Breast epithelium (tissue), 4 donors: ENCODE results near the gene CDC5L. TPM values are rescaled to one million over a fixed set of nuclear protein-coding genes. Genes with fewer than 3 reads are reported as not detected.

Source experiments
- DNase-seq, 2 donors: peaks; one replicate each; pipeline ENCODE4 v3.0.0-alpha.2; 2019; ENCODE audit warnings: low spot score in 2 of 2
- H3K27ac ChIP-seq, 2 donors: fragments of 200-600 bp; sonication (generic) in 1 of 2; one replicate each; pipeline ENCODE4 v1.5.1; 2016 to 2019; ENCODE audit warnings: mild to moderate bottlenecking in 1 of 2
- H3K27me3 ChIP-seq, 2 donors: fragments of 200-600 bp; sonication (generic) in 1 of 2; one replicate each; pipeline versions ENCODE4 v1.5.1 to v1.6.0; 2017 to 2019; ENCODE audit warnings: control low read depth in 1 of 2, mild to moderate bottlenecking in 1 of 2
- H3K36me3 ChIP-seq: fragments of 200-600 bp; one replicate; pipeline ENCODE4 v1.5.1; 2019
- H3K4me1 ChIP-seq, 2 donors: fragments of 200-600 bp; sonication (generic); one replicate each; pipeline ENCODE4 v1.5.1; 2016 to 2019; ENCODE audit warnings: control low read depth in 1 of 2
- H3K4me3 ChIP-seq, 3 donors: fragments of 200-600 bp; sonication (generic); 1 replicate in 2 of 3; 2 replicates in 1 of 3; pipeline ENCODE4 v1.5.1; 2016 to 2019; ENCODE audit warnings: mild to moderate bottlenecking in 3 of 3, moderate library complexity in 2 of 3
- H3K9me3 ChIP-seq, 2 donors: fragments of 200-600 bp; sonication (generic) in 1 of 2; one replicate each; pipeline ENCODE4 v1.5.1; 2016 to 2019; ENCODE audit warnings: control low read depth in 1 of 2
- POLR2A ChIP-seq: fragments of 450-650 bp; IDR thresholded peaks from one replicate; pipeline ENCODE4 v1.6.1; 2016; ENCODE audit warnings: antibody characterized with exemption, mild to moderate bottlenecking, moderate library complexity
- POLR2AphosphoS5 ChIP-seq, 3 donors: sonication (generic); formaldehyde crosslinking; IDR thresholded peaks; one replicate each; pipeline ENCODE4 v1.6.1; 2017; ENCODE audit warnings: antibody characterized with exemption in 3 of 3
- intact Hi-C: fragments of 100-400 bp; cut with DNase I; formaldehyde crosslinking; loops from one replicate; pipeline ENCODE4 v1.15.1; 2023; ENCODE audit warnings: low total_unique reads
- total RNA-seq, 3 donors: library from RNA; depleted of rRNA; stranded (reverse); fragments of >200 nt; gene quantifications; one replicate each; pipeline ENCODE4 v1.1.0, GENCODE V29; 2016
- TF ChIP-seq, protein P1 (sequence below), 3 donors: fragments of 450-650 bp; IDR thresholded peaks; one replicate each; pipeline ENCODE4 v1.5.1; 2016 to 2017; ENCODE audit warnings: antibody characterized with exemption in 3 of 3, mild to moderate bottlenecking in 3 of 3, moderate library complexity in 3 of 3

The CDC5L gene
- total RNA-seq, 3 donors from 2014 or later, result 21.1 to 29.1 (median 22.0) TPM

DNA sequence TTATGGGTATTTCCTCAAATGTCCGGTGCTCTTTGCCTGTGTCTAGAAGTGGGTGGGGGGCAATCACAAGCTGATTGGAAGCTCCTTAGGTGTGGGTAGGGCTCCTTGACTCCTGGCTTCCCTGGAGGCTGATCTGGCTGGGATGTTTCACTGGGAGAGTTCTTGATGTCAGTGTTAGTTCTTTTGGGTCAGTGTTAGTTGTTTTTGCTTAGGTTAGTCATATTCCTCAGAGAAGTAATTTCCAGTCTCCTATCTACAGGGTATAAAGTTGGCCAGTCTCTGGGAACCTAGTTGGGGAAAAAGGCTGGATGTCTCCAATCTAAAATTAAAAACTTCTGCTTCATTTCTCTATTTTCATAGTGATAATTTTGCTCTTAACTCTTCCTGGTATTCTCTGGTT lies 23.6 kb downstream of the CDC5L start:
- TF ChIP-seq POLR2A (no peak), POLR2AphosphoS5 (IDR thresholded peaks at IDR 0.05) (no peak)
- TF ChIP-seq, protein P1, sequence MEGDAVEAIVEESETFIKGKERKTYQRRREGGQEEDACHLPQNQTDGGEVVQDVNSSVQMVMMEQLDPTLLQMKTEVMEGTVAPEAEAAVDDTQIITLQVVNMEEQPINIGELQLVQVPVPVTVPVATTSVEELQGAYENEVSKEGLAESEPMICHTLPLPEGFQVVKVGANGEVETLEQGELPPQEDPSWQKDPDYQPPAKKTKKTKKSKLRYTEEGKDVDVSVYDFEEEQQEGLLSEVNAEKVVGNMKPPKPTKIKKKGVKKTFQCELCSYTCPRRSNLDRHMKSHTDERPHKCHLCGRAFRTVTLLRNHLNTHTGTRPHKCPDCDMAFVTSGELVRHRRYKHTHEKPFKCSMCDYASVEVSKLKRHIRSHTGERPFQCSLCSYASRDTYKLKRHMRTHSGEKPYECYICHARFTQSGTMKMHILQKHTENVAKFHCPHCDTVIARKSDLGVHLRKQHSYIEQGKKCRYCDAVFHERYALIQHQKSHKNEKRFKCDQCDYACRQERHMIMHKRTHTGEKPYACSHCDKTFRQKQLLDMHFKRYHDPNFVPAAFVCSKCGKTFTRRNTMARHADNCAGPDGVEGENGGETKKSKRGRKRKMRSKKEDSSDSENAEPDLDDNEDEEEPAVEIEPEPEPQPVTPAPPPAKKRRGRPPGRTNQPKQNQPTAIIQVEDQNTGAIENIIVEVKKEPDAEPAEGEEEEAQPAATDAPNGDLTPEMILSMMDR (IDR thresholded peaks at IDR 0.05), result no peak

DNA sequence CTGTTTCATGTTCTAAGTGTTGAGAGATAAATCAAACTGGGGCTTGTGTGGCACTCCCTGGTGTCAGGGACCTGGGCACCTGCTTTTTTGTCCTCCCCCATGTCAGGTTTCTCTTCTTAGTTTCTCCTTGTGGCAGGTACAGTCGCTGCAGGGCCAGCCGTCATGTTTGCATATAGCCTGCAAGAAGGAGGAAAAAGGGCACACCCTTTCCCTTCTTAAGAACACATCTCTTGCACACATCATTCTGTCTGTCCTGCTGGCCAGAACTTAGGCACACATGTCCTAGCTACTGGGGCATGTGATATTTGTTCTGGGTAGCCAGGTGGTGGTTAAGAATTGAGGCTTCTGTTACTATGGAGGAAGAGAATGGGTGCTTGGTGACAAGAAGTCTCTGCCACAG lies 27.9 kb downstream of the CDC5L start:
- no peak for TF ChIP-seq POLR2AphosphoS5 (IDR thresholded peaks at IDR 0.05)
- TF ChIP-seq POLR2A, result no peak
- TF ChIP-seq, protein P1 (IDR thresholded peaks at IDR 0.05), result no peak
- Histone ChIP-seq H3K27me3 (no peaks in the 10 kb centered on the region), H3K4me3 (no peak overlapping the region), H3K27ac (no peak overlapping the region), H3K4me1 (no peaks in the 10 kb centered on the region), H3K9me3 (no peaks in the 10 kb centered on the region), H3K36me3 (no peaks in the 10 kb centered on the region)
- no peak for DNase-seq
- intact Hi-C loops, result no loop called here

More for the DNA sequence above, 23.6 kb downstream of the CDC5L start:
- DNase-seq, result no peak
- Histone ChIP-seq H3K27ac (no peak overlapping the region), H3K36me3 (peaks cover 6% of the 10 kb centered on the region), H3K4me1 (no peaks in the 10 kb centered on the region), H3K9me3 (no peaks in the 10 kb centered on the region), H3K27me3 (no peaks in the 10 kb centered on the region), H3K4me3 (no peak overlapping the region)
- intact Hi-C loops, result no loop called here

DNA sequence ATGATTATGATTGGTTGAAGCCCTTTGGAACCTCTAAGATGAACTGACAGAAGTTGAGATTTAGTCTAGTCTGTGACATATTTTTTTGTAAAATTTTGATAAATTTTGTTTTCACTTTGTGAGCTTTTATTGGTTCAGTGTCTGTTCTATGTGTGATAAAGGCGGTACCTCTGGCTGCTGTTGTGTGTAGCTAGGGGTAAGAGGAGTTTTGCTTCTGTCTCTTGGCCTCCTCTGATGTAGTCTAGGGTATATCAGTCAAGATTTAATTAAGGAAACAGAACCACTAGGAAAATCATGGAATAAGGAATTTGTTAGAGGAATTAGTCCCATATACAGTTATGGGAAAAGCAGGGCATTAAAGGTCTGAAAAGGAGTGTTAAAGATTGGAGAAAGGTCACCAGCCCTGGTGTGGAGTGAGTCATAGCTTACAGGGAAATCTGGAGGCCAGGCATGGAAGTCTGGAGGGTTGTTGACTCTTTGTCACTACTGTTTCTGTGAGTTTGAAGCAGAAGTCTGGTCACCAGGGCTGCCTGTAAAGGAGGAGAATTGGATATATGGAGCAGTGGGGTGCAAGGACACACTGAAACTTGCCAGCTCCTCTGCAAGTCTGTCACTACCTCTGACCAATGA lies 28.5 kb downstream of the CDC5L start:
- no peaks in the 10 kb centered on the region for H3K27me3 ChIP-seq
- H3K4me1 ChIP-seq, result no peaks in the 10 kb centered on the region
- H3K9me3 ChIP-seq, result no peaks in the 10 kb centered on the region
- intact Hi-C loops, result no loop called here
- TF ChIP-seq POLR2A (no peak), POLR2AphosphoS5 (IDR thresholded peaks at IDR 0.05) (no peak)
- TF ChIP-seq, protein P1 (IDR thresholded peaks at IDR 0.05), result no peak
- H3K36me3 ChIP-seq, result no peaks in the 10 kb centered on the region
- no peak for DNase-seq
- no peak overlapping the region for H3K27ac ChIP-seq
- H3K4me3 ChIP-seq, result no peak overlapping the region

DNA sequence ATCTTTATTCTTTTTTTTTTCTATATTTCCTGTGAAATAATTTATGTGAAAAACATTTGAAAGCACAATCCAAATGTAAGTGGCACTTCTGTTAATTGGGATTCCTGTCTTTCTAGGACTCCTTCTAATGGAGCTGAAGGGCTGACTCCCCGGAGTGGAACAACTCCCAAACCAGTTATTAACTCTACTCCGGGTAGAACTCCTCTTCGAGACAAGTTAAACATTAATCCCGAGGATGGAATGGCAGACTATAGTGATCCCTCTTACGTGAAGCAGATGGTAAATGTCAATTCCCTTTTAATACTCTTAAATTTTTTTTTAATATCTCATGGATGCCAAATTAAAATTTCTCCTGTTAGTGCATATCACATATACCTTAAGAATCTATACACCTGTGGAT lies 35.0 kb downstream of the CDC5L start:
- TF ChIP-seq POLR2A (no peak), POLR2AphosphoS5 (IDR thresholded peaks at IDR 0.05) (no peak)
- TF ChIP-seq, protein P1 (IDR thresholded peaks at IDR 0.05), result no peak

DNA sequence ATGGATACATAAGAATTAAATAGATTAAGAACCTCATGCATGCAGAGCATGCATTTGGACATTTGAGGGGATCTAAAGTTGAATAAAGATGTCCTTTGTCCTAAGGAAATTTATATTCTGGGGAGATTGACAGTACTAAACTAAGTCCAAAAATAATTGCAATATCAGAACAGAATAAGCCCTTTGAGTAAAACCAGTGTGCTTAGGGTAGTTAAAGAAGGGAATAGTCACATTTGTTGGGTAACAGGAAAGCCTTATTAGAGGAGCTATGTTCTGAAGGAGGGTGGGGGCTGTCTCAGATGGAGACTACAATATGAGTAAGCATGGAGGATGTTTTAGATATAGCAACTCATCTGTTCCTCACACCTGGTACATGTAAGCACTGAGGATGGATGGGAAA lies 35.8 kb downstream of the CDC5L start:
- no peak for DNase-seq
- Histone ChIP-seq H3K27me3 (no peaks in the 10 kb centered on the region), H3K9me3 (no peaks in the 10 kb centered on the region), H3K36me3 (no peaks in the 10 kb centered on the region), H3K4me3 (no peak overlapping the region), H3K4me1 (no peaks in the 10 kb centered on the region), H3K27ac (no peak overlapping the region)
- TF ChIP-seq POLR2AphosphoS5 (IDR thresholded peaks at IDR 0.05) (no peak), POLR2A (no peak)
- TF ChIP-seq, protein P1 (IDR thresholded peaks at IDR 0.05), result no peak
- intact Hi-C loops, result no loop called here

More for the DNA sequence above, 35.0 kb downstream of the CDC5L start:
- no peak overlapping the region for H3K27ac ChIP-seq
- intact Hi-C loops, result no loop called here
- H3K4me1 ChIP-seq, result no peaks in the 10 kb centered on the region
- no peak for DNase-seq
- H3K27me3 ChIP-seq, result no peaks in the 10 kb centered on the region
- H3K9me3 ChIP-seq, result no peaks in the 10 kb centered on the region
- no peaks in the 10 kb centered on the region for H3K36me3 ChIP-seq
- no peak overlapping the region for H3K4me3 ChIP-seq
